ENCODE data around the gene GUCY2D. TPM values are rescaled to one million over a fixed set of nuclear protein-coding genes. Genes with fewer than 3 reads are reported as not detected.

GUCY2D gene
- total and polyA plus RNA-seq, 5 donors: 0.09 to 0.85 (median 0.27) TPM; not detected in 1

DNA sequence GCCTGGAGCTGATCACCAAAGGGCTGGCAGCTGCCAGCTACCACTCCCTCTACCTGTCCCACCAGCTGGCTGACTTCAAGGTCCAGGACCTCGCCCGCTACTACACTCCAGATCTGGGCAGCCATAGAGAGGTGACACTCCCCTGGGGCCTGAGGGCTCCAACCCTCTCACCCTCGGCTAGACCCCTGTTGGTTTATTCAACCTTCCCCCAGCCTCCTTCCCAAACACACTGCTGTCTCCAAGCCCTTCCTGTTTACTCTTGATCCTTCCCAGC lies 67.1 kb downstream of the GUCY2D start:
- Histone ChIP-seq H3K9me3 (ENCODE audit: control insufficient read depth, low read length) (no peaks in the 10 kb centered on the region), H3K27me3 (ENCODE audit: control insufficient read depth, insufficient read depth) (no peaks in the 10 kb centered on the region), H3K4me1 (ENCODE audit: control insufficient read depth, insufficient read depth, low read length) (no peaks in the 10 kb centered on the region), H3K4me3 (ENCODE audit: low read length) (no peak overlapping the region), H3K27ac (ENCODE audit: low read length) (no peak overlapping the region)
- intact Hi-C loops (cut with DNase I): no loop called here
- ATAC-seq (no peak), DNase-seq (no peak)
- 78% methylated on average over 3 of the region's 3 CpGs for WGBS

Other genes starting within 250 kb of the GUCY2D start
- gene KDM6B, start 168.4 kb upstream of the GUCY2D start, total RNA-seq: 10 to 100 TPM; 25.7 to 28.1 (median 27.5) TPM
- 18.6 TPM for gene KDM6B, start 168.4 kb upstream of the GUCY2D start, polyA plus RNA-seq
- gene TMEM88, start 147.5 kb upstream of the GUCY2D start, total RNA-seq: 10 to 100 TPM in 3 of 4 donors, 1 to 10 TPM in 1; 9.0 to 24.6 (median 16.3) TPM
- gene TMEM88, start 147.5 kb upstream of the GUCY2D start, polyA plus RNA-seq: 74.5 TPM
- gene NAA38, start 145.1 kb upstream of the GUCY2D start, total RNA-seq: 100 to 1,000 TPM in 1 of 4 donors, 10 to 100 TPM in 3; 59.9 to 103 (median 95.6) TPM
- 160 TPM for gene NAA38, start 145.1 kb upstream of the GUCY2D start, polyA plus RNA-seq
- gene CYB5D1, start 144.6 kb upstream of the GUCY2D start, total RNA-seq: 10 to 100 TPM; 12.6 to 16.2 (median 15.4) TPM
- 12.1 TPM for gene CYB5D1, start 144.6 kb upstream of the GUCY2D start, polyA plus RNA-seq
- gene CHD3, start 113.8 kb upstream of the GUCY2D start, total RNA-seq: 10 to 100 TPM; 31.2 to 38.8 (median 35.0) TPM
- gene CHD3, start 113.8 kb upstream of the GUCY2D start, polyA plus RNA-seq: 45.3 TPM
- gene RNF227, start 86.3 kb upstream of the GUCY2D start, total RNA-seq: 1 to 10 TPM in 3 of 4 donors, under 1 TPM in 1; 0.89 to 2.1 (median 1.5) TPM
- 1.5 TPM for gene RNF227, start 86.3 kb upstream of the GUCY2D start, polyA plus RNA-seq
- 1 to 10 TPM in 1 of 4 donors, under 1 TPM in 3; 0.60 to 1.2 (median 0.70) TPM for gene KCNAB3, start 72.8 kb upstream of the GUCY2D start, total RNA-seq
- 0.50 TPM for gene KCNAB3, start 72.8 kb upstream of the GUCY2D start, polyA plus RNA-seq
- gene TRAPPC1, start 70.7 kb upstream of the GUCY2D start, total RNA-seq: 100 to 1,000 TPM in 3 of 4 donors, 10 to 100 TPM in 1; 73.4 to 109 (median 104) TPM
- 135 TPM for gene TRAPPC1, start 70.7 kb upstream of the GUCY2D start, polyA plus RNA-seq
- gene CNTROB, start 70.4 kb upstream of the GUCY2D start, total RNA-seq: 10 to 100 TPM in 3 of 4 donors, 1 to 10 TPM in 1; 9.6 to 14.6 (median 10.4) TPM
- gene CNTROB, start 70.4 kb upstream of the GUCY2D start, polyA plus RNA-seq: 9.6 TPM
- under 1 TPM; 0.25 to 0.68 (median 0.46) TPM for gene ALOX15B, start 36.4 kb downstream of the GUCY2D start, total RNA-seq
- 0.54 TPM for gene ALOX15B, start 36.4 kb downstream of the GUCY2D start, polyA plus RNA-seq
- under 1 TPM in 1 of 4 donors, not detected in 3; 0.71 TPM for gene ALOX12B, start 85.1 kb downstream of the GUCY2D start, total RNA-seq
- not detected for gene ALOX12B, start 85.1 kb downstream of the GUCY2D start, polyA plus RNA-seq
- not detected for gene ALOXE3, start 115.9 kb downstream of the GUCY2D start, total RNA-seq
- not detected for gene ALOXE3, start 115.9 kb downstream of the GUCY2D start, polyA plus RNA-seq
- under 1 TPM; 0.62 to 0.76 (median 0.73) TPM for gene HES7, start 121.5 kb downstream of the GUCY2D start, total RNA-seq
- gene HES7, start 121.5 kb downstream of the GUCY2D start, polyA plus RNA-seq: 0.25 TPM
- gene PER1, start 149.8 kb downstream of the GUCY2D start, total RNA-seq: 100 to 1,000 TPM in 3 of 4 donors, 10 to 100 TPM in 1; 96.2 to 150 (median 124) TPM
- gene PER1, start 149.8 kb downstream of the GUCY2D start, polyA plus RNA-seq: 110 TPM
- gene VAMP2, start 160.3 kb downstream of the GUCY2D start, total RNA-seq: 10 to 100 TPM; 68.7 to 74.9 (median 71.8) TPM
- gene VAMP2, start 160.3 kb downstream of the GUCY2D start, polyA plus RNA-seq: 50.2 TPM
- 10 to 100 TPM in 2 of 4 donors, 1 to 10 TPM in 2; 7.1 to 11.4 (median 9.2) TPM for gene TMEM107, start 173.8 kb downstream of the GUCY2D start, total RNA-seq
- 7.2 TPM for gene TMEM107, start 173.8 kb downstream of the GUCY2D start, polyA plus RNA-seq
- gene BORCS6, start 187.6 kb downstream of the GUCY2D start, total RNA-seq: 1 to 10 TPM; 7.0 to 9.9 (median 9.6) TPM
- 7.3 TPM for gene BORCS6, start 187.6 kb downstream of the GUCY2D start, polyA plus RNA-seq
- 1 to 10 TPM in 2 of 4 donors, not detected in 2; 1.1 to 1.3 TPM for gene AURKB, start 208.0 kb downstream of the GUCY2D start, total RNA-seq
- gene AURKB, start 208.0 kb downstream of the GUCY2D start, polyA plus RNA-seq: 0.45 TPM
- gene CTC1, start 245.4 kb downstream of the GUCY2D start, total RNA-seq: 10 to 100 TPM; 12.8 to 21.1 (median 17.2) TPM
- gene CTC1, start 245.4 kb downstream of the GUCY2D start, polyA plus RNA-seq: 12.4 TPM
- 10 to 100 TPM; 12.4 to 19.7 (median 15.7) TPM for gene PFAS, start 246.7 kb downstream of the GUCY2D start, total RNA-seq
- 7.5 TPM for gene PFAS, start 246.7 kb downstream of the GUCY2D start, polyA plus RNA-seq